ENCODE measurements around the gene TAS1R1. TPM values are rescaled to one million over a fixed set of nuclear protein-coding genes. Genes with fewer than 3 reads are reported as not detected.

TAS1R1 gene
- total and polyA plus RNA-seq, 2 experiments from 2014 or later = not detected

GRCh38 chr1:6623269-6623965, 68.3 kb downstream of the TAS1R1 start:
- Histone ChIP-seq H3K9me2 (replicated peaks; ENCODE audit: insufficient read depth) (no peaks in the 10 kb centered on the region), H4K20me1 (ENCODE audit: insufficient read depth, poor library complexity, severe bottlenecking) (peaks cover 13% of the 10 kb centered on the region), H3K4me3 (no peak overlapping the region), H3K4me1 (ENCODE audit: insufficient read depth) (peaks cover 13% of the 10 kb centered on the region), H3K36me3 (replicated peaks; ENCODE audit: insufficient read depth, low read depth) (no peaks in the 10 kb centered on the region), H3K9me3 (ENCODE audit: low read depth) (no peaks in the 10 kb centered on the region), H3K27me3 (no peaks in the 10 kb centered on the region), H3K27ac (peak overlapping the region; percentile 36), H3K79me2 (peaks cover 68% of the 10 kb centered on the region), H2AFZ (no peak overlapping the region), H3K4me2 (no peak overlapping the region)
- TF ChIP-seq CTCF (IDR thresholded peaks at IDR 0.05; ENCODE audit: poor library complexity) (no peak), EZH2 (IDR thresholded peaks at IDR 0.05; ENCODE audit: borderline replicate concordance) (no peak), EZH2phosphoT487 (IDR thresholded peaks at IDR 0.05; ENCODE audit: low read depth, severe bottlenecking, unreplicated experiment) (no peak)
- DNase-seq (ENCODE audit: low spot score) = no peak
- 78% methylated on average over 14 of the region's 14 CpGs for WGBS (ENCODE audit: low lambda C conversion rate, missing lambda C conversion rate)

GRCh38 chr1:6624710-6625583, 69.8 kb downstream of the TAS1R1 start, which contains the start of gene THAP3:
THAP3 (plus strand) TSS chr1:6624868; CDS start chr1:6625219, 351 bp downstream.
- TF ChIP-seq CTCF (IDR thresholded peaks at IDR 0.05; ENCODE audit: poor library complexity) = peak; percentile 22
- no peak for TF ChIP-seq EZH2phosphoT487 (IDR thresholded peaks at IDR 0.05; ENCODE audit: low read depth, severe bottlenecking, unreplicated experiment)
- DNase-seq (ENCODE audit: low spot score) = peak; percentile 95
- peaks cover 4% of the 10 kb centered on the region for H4K20me1 ChIP-seq (ENCODE audit: insufficient read depth, poor library complexity, severe bottlenecking)
- WGBS (ENCODE audit: low lambda C conversion rate, missing lambda C conversion rate) = 4% methylated on average over 38 of the region's 73 CpGs
- H3K9me3 ChIP-seq (ENCODE audit: low read depth) = no peaks in the 10 kb centered on the region
- H3K4me2 ChIP-seq = peak within 1 kb of the TSS; percentile 90
- peak within 1 kb of the TSS; percentile 93 for H3K27ac ChIP-seq
- H3K27me3 ChIP-seq = no peaks in the 10 kb centered on the region
- H2AFZ ChIP-seq = peak within 1 kb of the TSS; percentile 87
- H3K9me2 ChIP-seq (replicated peaks; ENCODE audit: insufficient read depth) = no peaks in the 10 kb centered on the region
- H3K4me1 ChIP-seq (ENCODE audit: insufficient read depth) = peaks cover 13% of the 10 kb centered on the region
- peak within 1 kb of the TSS; percentile 81 for H3K4me3 ChIP-seq
- H3K36me3 ChIP-seq (replicated peaks; ENCODE audit: insufficient read depth, low read depth) = no peaks in the 10 kb centered on the region
- peaks cover 57% of the 10 kb centered on the region for H3K79me2 ChIP-seq

- peaks cover 4% of the 10 kb centered on the region for H4K20me1 ChIP-seq (ENCODE audit: insufficient read depth, poor library complexity, severe bottlenecking)
Observed at GRCh38 chr1:6625584-6626149, 70.6 kb downstream of the TAS1R1 start.

More at GRCh38 chr1:6625584-6626149, 70.6 kb downstream of the TAS1R1 start:
- Histone ChIP-seq H3K27me3 (no peaks in the 10 kb centered on the region), H3K9me3 (ENCODE audit: low read depth) (no peaks in the 10 kb centered on the region), H3K4me2 (peak overlapping the region; percentile 90), H3K27ac (peak overlapping the region; percentile 93), H3K79me2 (peaks cover 50% of the 10 kb centered on the region), H3K4me3 (peak overlapping the region; percentile 81), H3K4me1 (ENCODE audit: insufficient read depth) (peaks cover 13% of the 10 kb centered on the region), H2AFZ (peak overlapping the region; percentile 87), H3K9me2 (replicated peaks; ENCODE audit: insufficient read depth) (no peaks in the 10 kb centered on the region), H3K36me3 (replicated peaks; ENCODE audit: insufficient read depth, low read depth) (no peaks in the 10 kb centered on the region)
- 29% methylated on average over 17 of the region's 32 CpGs for WGBS (ENCODE audit: low lambda C conversion rate, missing lambda C conversion rate)
- DNase-seq (ENCODE audit: low spot score) = peak; percentile 32
- TF ChIP-seq EZH2 (IDR thresholded peaks at IDR 0.05; ENCODE audit: borderline replicate concordance) = no peak
- no peak for TF ChIP-seq EZH2phosphoT487 (IDR thresholded peaks at IDR 0.05; ENCODE audit: low read depth, severe bottlenecking, unreplicated experiment)
- no peak for TF ChIP-seq CTCF (IDR thresholded peaks at IDR 0.05; ENCODE audit: poor library complexity)
